Breast epithelium (tissue), 4 donors: ENCODE results near the gene NDUFAF2. TPM values are rescaled to one million over a fixed set of nuclear protein-coding genes. Genes with fewer than 3 reads are reported as not detected.

ENCODE experiments used
- DNase-seq, 2 donors: peaks; one replicate each; pipeline ENCODE4 v3.0.0-alpha.2; 2019; ENCODE audit warnings: low spot score in 2 of 2
- H3K27ac ChIP-seq, 2 donors: fragments of 200-600 bp; sonication (generic) in 1 of 2; one replicate each; pipeline ENCODE4 v1.5.1; 2016 to 2019; ENCODE audit warnings: mild to moderate bottlenecking in 1 of 2
- H3K27me3 ChIP-seq, 2 donors: fragments of 200-600 bp; sonication (generic) in 1 of 2; one replicate each; pipeline versions ENCODE4 v1.5.1 to v1.6.0; 2017 to 2019; ENCODE audit warnings: control low read depth in 1 of 2, mild to moderate bottlenecking in 1 of 2
- H3K36me3 ChIP-seq: fragments of 200-600 bp; one replicate; pipeline ENCODE4 v1.5.1; 2019
- H3K4me1 ChIP-seq, 2 donors: fragments of 200-600 bp; sonication (generic); one replicate each; pipeline ENCODE4 v1.5.1; 2016 to 2019; ENCODE audit warnings: control low read depth in 1 of 2
- H3K4me3 ChIP-seq, 3 donors: fragments of 200-600 bp; sonication (generic); 1 replicate in 2 of 3; 2 replicates in 1 of 3; pipeline ENCODE4 v1.5.1; 2016 to 2019; ENCODE audit warnings: mild to moderate bottlenecking in 3 of 3, moderate library complexity in 2 of 3
- H3K9me3 ChIP-seq, 2 donors: fragments of 200-600 bp; sonication (generic) in 1 of 2; one replicate each; pipeline ENCODE4 v1.5.1; 2016 to 2019; ENCODE audit warnings: control low read depth in 1 of 2
- POLR2A ChIP-seq: fragments of 450-650 bp; IDR thresholded peaks from one replicate; pipeline ENCODE4 v1.6.1; 2016; ENCODE audit warnings: antibody characterized with exemption, mild to moderate bottlenecking, moderate library complexity
- POLR2AphosphoS5 ChIP-seq, 3 donors: sonication (generic); formaldehyde crosslinking; IDR thresholded peaks; one replicate each; pipeline ENCODE4 v1.6.1; 2017; ENCODE audit warnings: antibody characterized with exemption in 3 of 3
- intact Hi-C: fragments of 100-400 bp; cut with DNase I; formaldehyde crosslinking; loops from one replicate; pipeline ENCODE4 v1.15.1; 2023; ENCODE audit warnings: low total_unique reads
- total RNA-seq, 3 donors: library from RNA; depleted of rRNA; stranded (reverse); fragments of >200 nt; gene quantifications; one replicate each; pipeline ENCODE4 v1.1.0, GENCODE V29; 2016
- TF ChIP-seq, protein P1 (sequence below), 3 donors: fragments of 450-650 bp; IDR thresholded peaks; one replicate each; pipeline ENCODE4 v1.5.1; 2016 to 2017; ENCODE audit warnings: antibody characterized with exemption in 3 of 3, mild to moderate bottlenecking in 3 of 3, moderate library complexity in 3 of 3

NDUFAF2 gene
- total RNA-seq, 3 donors from 2014 or later = 14.9 to 22.6 (median 19.8) TPM

DNA sequence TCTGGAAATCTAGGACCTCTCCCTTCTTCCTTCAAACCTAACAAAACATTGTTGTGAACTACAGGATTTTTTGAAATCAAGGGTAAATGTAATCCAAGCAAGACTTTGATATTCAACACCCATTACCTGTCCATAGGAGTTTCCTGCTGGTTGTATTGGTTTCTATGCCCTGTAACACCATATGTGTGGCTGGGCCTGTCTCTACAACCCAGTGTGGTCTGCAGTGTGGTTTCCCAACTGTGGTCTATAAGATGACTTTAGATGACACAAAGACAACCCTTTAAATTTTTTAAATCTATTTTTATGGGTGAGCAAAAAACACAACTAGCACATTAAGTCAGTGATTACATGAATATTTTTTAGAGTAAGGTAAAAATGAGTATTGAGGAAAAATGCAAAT is 124.1 kb downstream of the NDUFAF2 start:
- Histone ChIP-seq H3K4me1 (no peaks in the 10 kb centered on the region), H3K27ac (no peak overlapping the region), H3K27me3 (no peaks in the 10 kb centered on the region), H3K36me3 (no peaks in the 10 kb centered on the region), H3K9me3 (peaks cover 0 to 12% of the 10 kb centered on the region in 2 donors), H3K4me3 (no peak overlapping the region)
- intact Hi-C loops = no loop called here
- TF ChIP-seq, protein P1, sequence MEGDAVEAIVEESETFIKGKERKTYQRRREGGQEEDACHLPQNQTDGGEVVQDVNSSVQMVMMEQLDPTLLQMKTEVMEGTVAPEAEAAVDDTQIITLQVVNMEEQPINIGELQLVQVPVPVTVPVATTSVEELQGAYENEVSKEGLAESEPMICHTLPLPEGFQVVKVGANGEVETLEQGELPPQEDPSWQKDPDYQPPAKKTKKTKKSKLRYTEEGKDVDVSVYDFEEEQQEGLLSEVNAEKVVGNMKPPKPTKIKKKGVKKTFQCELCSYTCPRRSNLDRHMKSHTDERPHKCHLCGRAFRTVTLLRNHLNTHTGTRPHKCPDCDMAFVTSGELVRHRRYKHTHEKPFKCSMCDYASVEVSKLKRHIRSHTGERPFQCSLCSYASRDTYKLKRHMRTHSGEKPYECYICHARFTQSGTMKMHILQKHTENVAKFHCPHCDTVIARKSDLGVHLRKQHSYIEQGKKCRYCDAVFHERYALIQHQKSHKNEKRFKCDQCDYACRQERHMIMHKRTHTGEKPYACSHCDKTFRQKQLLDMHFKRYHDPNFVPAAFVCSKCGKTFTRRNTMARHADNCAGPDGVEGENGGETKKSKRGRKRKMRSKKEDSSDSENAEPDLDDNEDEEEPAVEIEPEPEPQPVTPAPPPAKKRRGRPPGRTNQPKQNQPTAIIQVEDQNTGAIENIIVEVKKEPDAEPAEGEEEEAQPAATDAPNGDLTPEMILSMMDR (IDR thresholded peaks at IDR 0.05) = no peak
- no peak for TF ChIP-seq POLR2AphosphoS5 (IDR thresholded peaks at IDR 0.05)
- TF ChIP-seq POLR2A = no peak
- DNase-seq = no peak

DNA sequence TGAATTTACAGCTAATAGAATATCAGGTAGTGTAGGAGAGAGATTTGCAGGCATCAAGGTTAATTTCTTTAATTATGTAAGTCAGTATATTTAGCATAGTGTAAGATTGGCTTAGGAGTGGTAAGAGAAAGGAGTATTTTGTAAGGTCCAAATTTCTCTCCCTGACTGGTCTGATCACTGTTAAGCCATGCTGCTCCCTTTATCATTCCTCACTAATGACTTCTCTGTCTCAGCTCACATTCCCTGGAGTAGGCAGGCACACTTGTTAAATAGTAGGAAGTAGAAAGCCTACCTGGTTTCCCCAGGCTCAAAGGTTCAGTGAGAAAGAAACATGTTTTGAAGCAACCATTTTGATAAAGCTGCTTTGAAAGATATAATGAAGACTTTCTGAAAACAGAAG is 126.5 kb downstream of the NDUFAF2 start:
- Histone ChIP-seq H3K27me3 (no peaks in the 10 kb centered on the region), H3K4me1 (no peaks in the 10 kb centered on the region), H3K27ac (no peak overlapping the region), H3K36me3 (no peaks in the 10 kb centered on the region), H3K4me3 (no peak overlapping the region), H3K9me3 (peaks cover 0 to under 1% of the 10 kb centered on the region in 2 donors)
- TF ChIP-seq POLR2AphosphoS5 (IDR thresholded peaks at IDR 0.05) (no peak), POLR2A (no peak)
- TF ChIP-seq, protein P1 (IDR thresholded peaks at IDR 0.05) = no peak
- DNase-seq = no peak
- intact Hi-C loops = no loop called here

DNA sequence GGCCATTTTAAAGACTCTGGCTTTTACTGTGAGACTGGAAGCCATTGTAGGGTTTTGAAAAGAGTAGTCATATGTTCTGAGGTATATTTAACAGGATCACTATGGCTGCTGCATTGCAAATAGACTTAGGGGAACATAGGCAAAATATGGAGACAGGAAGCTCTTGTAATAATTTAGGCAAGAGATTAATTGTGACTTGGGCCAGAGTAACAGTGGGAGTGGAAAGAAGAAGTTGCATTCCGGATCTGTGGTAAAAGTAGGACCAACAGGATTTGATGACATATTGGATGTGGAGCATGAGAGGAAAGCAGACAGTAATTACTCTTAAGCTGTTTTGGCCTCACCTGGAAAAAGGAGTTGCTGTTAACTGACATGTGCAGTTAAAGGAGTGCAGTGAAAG is 131.6 kb downstream of the NDUFAF2 start:
- Histone ChIP-seq H3K27ac (no peak overlapping the region), H3K9me3 (no peaks in the 10 kb centered on the region), H3K27me3 (no peaks in the 10 kb centered on the region), H3K4me3 (no peak overlapping the region), H3K4me1 (no peaks in the 10 kb centered on the region), H3K36me3 (no peaks in the 10 kb centered on the region)
- intact Hi-C loops = no loop called here
- TF ChIP-seq POLR2AphosphoS5 (IDR thresholded peaks at IDR 0.05) (no peak), POLR2A (no peak)
- TF ChIP-seq, protein P1 (IDR thresholded peaks at IDR 0.05) = no peak
- DNase-seq = no peak

DNA sequence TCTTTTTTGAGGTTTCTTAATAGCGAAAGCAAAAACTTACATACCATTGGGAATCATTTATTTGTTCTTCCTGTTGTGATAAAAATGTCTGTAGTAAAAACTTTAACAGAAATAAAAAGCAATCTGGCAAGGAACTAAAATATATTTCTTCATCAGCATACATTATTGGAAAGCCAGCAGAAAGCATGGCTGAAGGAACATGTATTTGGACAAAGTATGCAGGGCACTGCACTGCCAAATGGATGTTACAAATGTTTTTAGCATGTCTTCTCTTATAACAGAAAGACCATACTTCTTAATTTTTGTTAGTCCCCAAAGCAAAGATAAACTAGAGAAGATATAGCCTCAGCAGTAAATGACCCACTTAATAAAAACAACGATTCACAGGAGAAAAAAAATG is 136.7 kb downstream of the NDUFAF2 start:
- Histone ChIP-seq H3K4me3 (no peak overlapping the region), H3K9me3 (no peaks in the 10 kb centered on the region), H3K4me1 (no peaks in the 10 kb centered on the region), H3K36me3 (no peaks in the 10 kb centered on the region), H3K27ac (no peak overlapping the region), H3K27me3 (no peaks in the 10 kb centered on the region)
- no peak for TF ChIP-seq POLR2A
- intact Hi-C loops = no loop called here
- no peak for DNase-seq

DNA sequence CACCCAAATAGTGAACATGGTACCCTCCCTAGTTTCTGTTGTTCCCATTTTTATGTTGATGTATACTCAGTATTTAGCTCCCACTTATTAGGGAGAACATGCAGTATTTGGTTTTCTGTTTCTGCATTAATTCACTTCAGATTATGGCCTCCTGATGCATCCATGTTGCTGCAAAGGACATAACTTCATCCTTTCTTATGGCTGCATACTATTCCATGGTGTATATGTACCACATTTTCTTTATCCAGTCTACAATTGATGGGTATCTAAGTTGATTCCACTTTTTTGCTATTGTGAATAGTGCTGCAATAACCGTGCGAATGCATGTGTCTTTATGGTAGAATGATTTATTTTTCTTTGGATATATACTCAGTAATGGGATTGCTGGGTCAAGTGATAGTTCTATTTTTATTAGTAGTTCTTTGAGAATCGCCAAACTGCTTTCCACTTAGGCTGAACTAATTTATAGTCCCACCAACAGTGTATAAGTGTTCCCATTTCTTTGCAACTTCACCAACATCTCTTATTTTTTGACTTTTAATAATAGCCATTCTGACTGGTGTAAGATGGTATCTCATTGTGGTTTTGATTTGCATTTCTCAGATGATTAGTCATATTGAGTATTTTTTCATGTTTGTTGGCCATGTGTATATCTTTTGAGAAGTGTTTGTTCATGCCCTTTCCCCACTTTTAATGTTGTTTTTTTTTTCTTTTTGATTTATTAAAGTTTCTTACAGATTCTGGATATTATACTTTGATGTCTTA is 137.7 kb downstream of the NDUFAF2 start:
- DNase-seq = no peak
- TF ChIP-seq POLR2A = no peak
- Histone ChIP-seq H3K27ac (no peak overlapping the region), H3K4me3 (no peak overlapping the region), H3K4me1 (no peaks in the 10 kb centered on the region), H3K36me3 (no peaks in the 10 kb centered on the region), H3K9me3 (no peaks in the 10 kb centered on the region), H3K27me3 (no peaks in the 10 kb centered on the region)
- intact Hi-C loops = no loop called here

DNA sequence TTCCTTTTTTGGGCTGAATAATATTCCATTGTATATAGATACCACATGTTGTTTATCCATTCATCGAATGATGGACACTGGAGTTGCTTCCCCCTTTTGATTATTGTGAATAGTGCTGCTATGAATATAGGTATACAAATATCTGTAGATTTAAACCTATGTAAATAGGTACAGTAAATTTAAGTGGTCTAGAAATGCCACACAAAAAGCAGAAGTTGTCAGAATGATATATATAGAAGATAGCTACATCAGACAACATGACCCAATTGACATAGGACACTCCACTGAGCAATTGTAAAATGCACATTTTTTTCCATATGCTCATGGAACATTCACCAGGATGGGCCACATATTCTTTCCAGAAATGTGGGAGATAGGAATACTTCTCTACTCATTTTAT is 139.7 kb downstream of the NDUFAF2 start:
- intact Hi-C loops = no loop called here
- TF ChIP-seq POLR2AphosphoS5 (IDR thresholded peaks at IDR 0.05) = no peak
- TF ChIP-seq POLR2A = no peak
- TF ChIP-seq, protein P1 (IDR thresholded peaks at IDR 0.05) = no peak
- no peaks in the 10 kb centered on the region for H3K36me3 ChIP-seq

More for the DNA sequence above, 139.7 kb downstream of the NDUFAF2 start:
- DNase-seq = no peak
- Histone ChIP-seq H3K4me1 (no peaks in the 10 kb centered on the region), H3K9me3 (no peaks in the 10 kb centered on the region), H3K4me3 (no peak overlapping the region), H3K27ac (no peak overlapping the region), H3K27me3 (no peaks in the 10 kb centered on the region)
